HG03558 (cell line): Measurements from ENCODE around the gene MOB2.

Experiments used
- ATAC-seq: cut with Tn5 transposase; IDR thresholded peaks from one replicate; pipeline ENCODE4 v1.9.1; 2021; ENCODE audit warnings: moderate number of reproducible peaks; ENCODE audit not compliant: unreplicated experiment; ENCODE audit errors: extremely low read depth

MOB2 gene

GRCh38 chr11:1476940-1477736 lies 9.4 kb downstream of the MOB2 start:
- ATAC-seq: no peak

- no peak for ATAC-seq
These were observed 10.7 kb downstream of the MOB2 start for GRCh38 chr11:1475841-1476240.

GRCh38 chr11:1473786-1474185 lies 12.8 kb downstream of the MOB2 start:
- no peak for ATAC-seq

- no peak for ATAC-seq
These were observed 13.5 kb downstream of the MOB2 start for GRCh38 chr11:1473011-1473628.

GRCh38 chr11:1472180-1473005 lies 14.2 kb downstream of the MOB2 start:
- no peak for ATAC-seq

GRCh38 chr11:1471736-1472135 lies 14.8 kb downstream of the MOB2 start:
- ATAC-seq: no peak

GRCh38 chr11:1470681-1471611 lies 15.6 kb downstream of the MOB2 start:
- no peak for ATAC-seq

- ATAC-seq: no peak
These were observed 16.5 kb downstream of the MOB2 start for GRCh38 chr11:1469911-1470680.

GRCh38 chr11:1469287-1469910 lies 17.2 kb downstream of the MOB2 start:
- ATAC-seq: no peak

GRCh38 chr11:1468473-1469066 lies 18.0 kb downstream of the MOB2 start:
- no peak for ATAC-seq

GRCh38 chr11:1468002-1468401 lies 18.6 kb downstream of the MOB2 start:
- ATAC-seq: no peak

- ATAC-seq: no peak
These were observed 19.3 kb downstream of the MOB2 start for GRCh38 chr11:1467270-1467669.

GRCh38 chr11:1466784-1467183 lies 19.8 kb downstream of the MOB2 start:
- no peak for ATAC-seq

- ATAC-seq: no peak
These were observed 23.5 kb downstream of the MOB2 start for GRCh38 chr11:1463056-1463455.

- no peak for ATAC-seq
These were observed 23.9 kb downstream of the MOB2 start for GRCh38 chr11:1462698-1462975.

- no peak for ATAC-seq
These were observed 24.5 kb downstream of the MOB2 start for GRCh38 chr11:1461826-1462697.

- no peak for ATAC-seq
These were observed 25.4 kb downstream of the MOB2 start for GRCh38 chr11:1460986-1461825.
